Gastrocnemius medialis (tissue), 4 donors: ENCODE measurements around the gene MOB3B.

Source experiments
- CTCF ChIP-seq, 5 experiments: fragments of 450-650 bp in 3 of 5; fragments of 200-600 bp in 2 of 5; sonication (generic) in 2 of 5; IDR thresholded peaks in 4 of 5; conservative IDR thresholded peaks in 1 of 5; 1 replicate in 4 of 5; 2 replicates in 1 of 5; pipeline ENCODE4 v1.5.1; 2016 to 2019; ENCODE audit warnings: antibody characterized with exemption in 5 of 5, mild to moderate bottlenecking in 3 of 5, moderate library complexity in 3 of 5
- POLR2A ChIP-seq, 2 donors: fragments of 450-650 bp; IDR thresholded peaks; one replicate each; pipeline ENCODE4 v1.6.1; 2017; ENCODE audit warnings: antibody characterized with exemption in 2 of 2, mild to moderate bottlenecking in 2 of 2, moderate library complexity in 2 of 2

GRCh38 chr9:27408001-27408400, 121.6 kb downstream of the MOB3B start:
- TF ChIP-seq CTCF (IDR thresholded peaks at IDR 0.05 in 4 of 5, conservative IDR thresholded peaks at IDR 0.05 in 1 of 5): no peak
- no peak for TF ChIP-seq POLR2A (IDR thresholded peaks at IDR 0.05)
